NCI-H345 treated with DMSO at 0.1 percent for 48 hours (cell line): Measurements from ENCODE around the gene LHFPL2.

Source experiments
- DNase-seq: peaks from one replicate; lab custom pipeline; 2025; ENCODE audit not compliant: unreplicated experiment; lab: John Stamatoyannopoulos, UW

LHFPL2 gene

DNA sequence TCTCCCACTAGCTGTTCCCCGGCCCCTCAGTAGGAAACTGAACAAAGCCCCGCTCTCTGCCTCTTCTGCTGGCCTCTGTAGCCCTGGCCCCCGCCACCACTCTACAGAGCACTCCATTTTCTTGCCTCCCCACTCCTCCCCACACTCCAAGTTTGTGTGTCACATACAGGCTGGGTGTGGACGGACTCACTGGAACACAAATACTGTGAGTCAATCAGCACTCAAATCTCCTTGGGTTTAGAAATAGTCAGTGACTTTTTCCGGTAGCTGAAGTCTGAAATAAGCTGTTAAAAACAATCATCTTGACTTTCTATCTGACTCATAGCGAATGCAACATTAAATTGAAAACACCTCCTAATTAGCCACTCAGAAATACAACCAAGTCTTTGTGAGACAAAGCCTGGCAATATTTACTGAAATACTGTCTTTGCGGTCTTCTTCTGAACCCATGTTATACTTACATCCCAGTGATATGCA is 122.5 kb downstream of the LHFPL2 start:
- DNase-seq, result no peak

DNA sequence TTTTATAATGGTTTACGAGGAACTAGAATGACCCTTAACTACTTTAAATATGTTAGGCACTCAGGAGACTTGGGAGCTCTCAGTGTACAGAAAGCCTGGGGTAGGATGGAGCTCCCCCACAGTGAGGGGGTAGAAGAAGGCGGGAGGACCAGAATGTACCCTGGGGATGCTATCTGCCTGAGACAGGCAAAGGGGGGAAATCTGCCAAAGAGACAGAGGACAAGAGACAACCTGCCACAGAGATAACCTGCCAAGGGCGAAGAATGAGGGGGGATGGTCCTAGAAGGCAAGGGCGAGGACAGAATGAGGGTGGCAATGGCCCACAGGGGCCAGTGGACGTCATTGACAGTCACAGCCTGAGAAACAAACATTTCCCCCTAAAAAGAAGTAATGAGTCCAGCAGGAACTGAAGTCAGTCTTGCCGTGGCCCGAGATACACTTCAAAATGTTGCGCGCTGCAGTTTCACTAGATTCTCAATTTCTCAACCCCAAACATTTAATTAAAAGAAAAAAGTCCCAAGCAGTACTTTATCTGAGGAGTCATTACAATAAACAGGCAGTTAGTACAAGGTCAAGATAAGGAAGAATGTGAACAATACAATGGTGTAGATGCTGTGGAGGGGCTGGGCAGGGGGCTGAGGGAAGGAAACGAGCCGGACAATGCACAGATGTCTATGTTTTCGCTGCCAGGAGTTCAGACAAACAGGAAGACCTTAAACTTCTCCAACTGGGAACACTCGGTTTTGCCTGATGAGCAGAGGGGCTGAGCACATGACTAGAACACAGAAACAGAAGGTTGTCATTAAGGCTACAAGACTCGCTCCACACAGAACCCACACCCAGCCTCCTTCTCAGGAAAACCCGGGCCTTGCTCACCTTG is 125.0 kb downstream of the LHFPL2 start:
- DNase-seq, result no peak

DNA sequence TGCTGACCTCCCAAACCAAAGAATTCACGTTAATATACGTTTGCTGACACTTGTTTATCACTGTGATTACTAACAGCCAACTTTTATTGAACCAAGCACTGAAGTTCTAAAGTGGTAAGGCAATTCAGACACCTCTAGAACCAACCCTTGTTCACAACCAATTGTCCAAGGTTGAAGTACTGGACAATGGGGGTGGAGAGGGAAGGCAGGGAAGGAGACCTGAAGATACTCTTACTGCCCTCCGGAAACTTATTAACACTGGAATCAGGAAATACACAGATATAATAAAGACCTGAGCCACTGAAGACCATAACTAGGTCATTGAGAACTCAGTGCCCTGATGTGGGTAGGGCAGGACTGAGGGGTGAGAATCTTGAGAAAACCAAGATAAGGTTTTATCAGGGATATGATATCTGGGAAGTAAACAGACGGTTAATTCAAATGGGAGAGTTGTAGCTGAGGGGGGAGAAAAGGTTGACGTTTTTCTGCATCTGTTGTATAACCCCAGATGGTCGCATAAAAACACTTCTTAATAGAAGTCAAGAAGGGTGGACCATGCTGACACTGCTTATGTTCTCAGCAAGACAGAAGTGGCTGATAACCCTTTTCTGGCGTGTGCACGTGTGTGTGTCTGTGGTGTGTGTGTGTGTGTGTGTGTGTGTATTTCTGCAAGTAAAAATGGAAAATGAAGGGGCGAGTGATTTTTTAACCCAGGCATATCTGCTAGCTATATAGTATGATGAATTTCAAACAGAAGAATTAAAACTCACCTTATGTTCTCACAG is 125.9 kb downstream of the LHFPL2 start:
- no peak for DNase-seq

DNA sequence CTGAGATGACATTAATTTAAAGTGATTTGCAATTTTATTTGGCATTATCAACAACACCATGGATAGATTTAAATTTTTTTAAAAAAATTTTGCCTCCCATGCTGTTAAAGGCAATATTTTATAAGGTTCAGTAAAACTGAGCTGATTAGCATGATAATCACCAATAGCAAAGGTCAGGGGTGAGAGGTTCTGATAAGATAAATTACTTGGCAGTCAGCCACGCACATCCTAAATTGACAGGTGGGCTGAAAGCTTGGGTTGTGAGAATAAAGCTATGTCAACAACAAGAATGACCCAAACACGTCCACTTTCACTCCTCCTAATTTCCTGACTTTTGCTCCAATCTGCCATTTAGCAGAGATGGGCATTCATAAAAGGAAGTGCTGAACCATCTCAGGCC is 127.1 kb downstream of the LHFPL2 start:
- no peak for DNase-seq

DNA sequence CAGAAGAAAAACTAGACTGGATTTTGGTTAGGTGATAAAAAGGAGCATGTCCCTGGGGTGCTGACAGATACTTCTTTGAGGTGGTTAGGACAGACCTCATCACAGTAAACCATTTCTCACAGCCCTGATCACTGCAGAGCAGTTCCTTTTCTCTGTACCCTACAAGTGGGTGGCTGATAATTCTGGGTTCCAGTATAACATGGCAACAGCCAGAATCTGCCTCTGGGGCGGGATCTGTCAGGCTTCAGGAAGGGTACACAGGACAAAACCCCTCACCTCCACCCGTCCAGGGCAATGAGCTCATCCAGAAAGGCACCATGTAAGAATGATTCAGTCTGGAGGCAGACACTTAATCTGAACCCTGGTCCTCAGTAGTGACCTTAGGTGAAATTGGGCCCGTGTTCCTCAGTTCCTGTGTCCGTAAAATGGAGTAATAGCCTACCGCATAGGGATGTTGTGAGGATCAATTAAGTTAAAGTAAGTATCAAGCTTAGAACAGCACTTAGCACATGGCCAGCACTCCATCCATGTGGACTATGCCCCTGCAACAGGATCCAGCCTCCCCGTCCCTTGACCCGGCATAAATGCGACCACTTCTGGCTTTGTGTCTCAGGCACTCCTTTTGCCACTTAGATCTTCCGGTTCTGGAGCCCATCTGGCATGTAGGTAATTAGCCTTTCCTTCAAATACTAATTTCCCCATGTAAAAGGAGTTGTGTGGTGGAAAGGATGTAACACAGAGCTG is 129.2 kb downstream of the LHFPL2 start:
- DNase-seq, result no peak

DNA sequence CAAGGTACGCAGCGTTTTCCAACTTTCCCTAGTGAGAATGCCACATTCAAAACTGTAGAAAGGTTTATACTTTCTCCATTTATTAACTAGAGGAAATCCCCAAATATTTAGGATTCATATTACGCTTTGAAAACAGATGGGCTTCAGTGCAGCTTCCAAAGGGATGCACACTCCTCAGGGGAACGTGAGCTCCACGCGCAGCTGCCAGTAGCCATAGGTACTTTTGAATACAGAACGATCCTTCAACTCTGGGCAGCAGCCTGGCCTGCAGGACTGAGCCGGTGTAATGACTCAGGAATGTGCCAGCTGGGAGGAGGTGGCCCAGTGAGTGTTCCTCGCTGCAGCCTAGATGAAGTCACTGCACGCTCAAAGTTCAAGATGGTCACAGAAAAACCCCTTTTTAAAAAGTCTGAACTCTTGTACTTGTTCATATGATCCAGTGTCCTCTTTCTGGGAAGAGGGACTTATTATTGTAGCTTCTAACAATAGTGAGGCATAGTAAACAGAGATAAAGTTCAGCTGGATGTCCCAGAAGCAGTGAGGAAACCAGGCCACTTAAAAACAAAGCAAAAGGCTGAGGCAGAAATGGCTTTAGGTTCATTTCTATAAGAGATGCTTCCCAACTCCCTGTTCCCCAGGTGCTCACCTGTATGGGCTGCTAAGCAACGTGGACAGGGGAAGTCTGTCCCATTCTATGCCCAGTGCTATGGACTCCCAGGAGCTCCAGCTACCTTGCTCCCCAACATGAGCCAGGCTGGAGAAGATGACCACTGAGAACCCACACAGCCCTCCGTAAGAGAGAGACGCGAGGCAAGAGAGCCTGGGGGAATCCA is 130.0 kb downstream of the LHFPL2 start:
- no peak for DNase-seq

DNA sequence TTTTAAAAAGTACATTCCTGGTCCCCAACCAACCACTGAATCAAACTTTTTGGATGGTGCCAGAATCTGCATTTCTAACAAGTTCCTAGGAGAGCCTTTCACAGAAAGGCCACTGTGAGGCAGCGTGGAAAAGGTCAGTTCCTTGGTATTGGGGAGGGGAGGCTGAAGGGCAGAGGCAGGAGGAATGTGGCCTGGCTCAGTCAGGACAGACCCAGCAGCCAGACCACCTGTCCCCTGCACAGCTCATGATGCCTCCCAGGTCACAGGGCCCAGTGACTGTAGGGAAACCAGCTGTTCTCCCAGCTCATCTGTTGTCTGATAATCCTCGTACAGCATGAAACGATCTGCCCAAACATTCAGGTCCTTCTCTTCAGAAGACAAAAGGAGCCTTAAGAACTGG is 132.9 kb downstream of the LHFPL2 start:
- DNase-seq, result no peak

DNA sequence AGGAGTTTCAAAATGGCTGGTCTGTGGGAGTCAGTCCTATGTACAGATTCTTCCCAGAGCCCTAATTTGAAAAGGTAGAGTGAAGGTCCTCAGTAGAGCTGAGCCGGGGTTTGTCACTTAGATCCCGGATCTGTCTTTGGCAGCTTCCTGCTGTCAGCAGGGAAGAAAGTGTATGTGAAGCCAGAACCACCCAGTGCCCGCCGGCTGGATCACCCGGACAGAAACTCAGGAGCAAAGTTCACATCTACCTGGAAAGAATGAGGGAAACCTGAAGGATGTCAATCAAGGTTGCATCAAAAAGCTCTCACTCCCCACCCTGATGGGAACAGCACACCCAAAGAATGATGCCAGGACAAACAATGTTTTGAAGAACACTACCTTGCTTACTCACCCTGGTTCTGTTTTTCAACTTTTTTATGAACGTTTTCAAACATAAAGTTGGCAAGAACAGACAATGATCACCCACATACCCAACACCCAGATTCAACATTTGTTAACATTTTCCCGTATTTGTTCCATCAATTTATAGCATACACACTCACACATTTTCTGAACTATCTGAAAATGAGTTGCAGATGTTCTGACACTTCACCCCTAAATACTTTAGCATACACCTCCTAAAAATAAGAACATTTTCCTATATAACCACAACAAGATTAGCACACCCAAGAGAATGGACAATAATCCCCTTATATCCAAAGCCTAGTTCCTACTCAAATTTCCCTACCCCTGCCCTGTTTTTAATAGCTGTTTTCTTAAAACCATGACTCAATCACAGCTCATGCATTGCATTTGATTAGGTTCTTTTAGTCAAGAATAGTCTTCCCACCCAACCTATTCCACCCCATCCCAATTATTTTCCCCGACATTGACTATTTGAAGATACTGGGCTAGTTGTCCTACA is 133.9 kb downstream of the LHFPL2 start:
- DNase-seq, result no peak

DNA sequence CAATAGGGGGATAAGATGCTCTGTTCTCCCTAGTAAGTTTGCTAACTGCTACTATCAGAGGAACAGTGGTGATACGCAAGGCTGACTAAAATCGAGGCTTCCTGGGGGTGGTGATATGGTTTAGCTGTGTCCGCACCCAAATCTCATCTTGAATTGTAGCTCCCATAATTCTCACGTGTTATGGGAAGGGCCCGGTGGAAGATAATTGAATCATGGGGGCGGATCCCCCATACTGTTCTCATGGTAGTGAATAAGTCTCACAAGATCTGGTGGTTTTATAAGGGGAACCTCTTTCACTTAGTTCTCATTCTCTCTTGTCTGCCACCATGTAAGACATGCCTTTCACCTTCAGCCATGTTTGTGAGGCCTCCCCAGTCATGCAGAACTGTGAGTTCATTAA is 135.1 kb downstream of the LHFPL2 start:
- no peak for DNase-seq

DNA sequence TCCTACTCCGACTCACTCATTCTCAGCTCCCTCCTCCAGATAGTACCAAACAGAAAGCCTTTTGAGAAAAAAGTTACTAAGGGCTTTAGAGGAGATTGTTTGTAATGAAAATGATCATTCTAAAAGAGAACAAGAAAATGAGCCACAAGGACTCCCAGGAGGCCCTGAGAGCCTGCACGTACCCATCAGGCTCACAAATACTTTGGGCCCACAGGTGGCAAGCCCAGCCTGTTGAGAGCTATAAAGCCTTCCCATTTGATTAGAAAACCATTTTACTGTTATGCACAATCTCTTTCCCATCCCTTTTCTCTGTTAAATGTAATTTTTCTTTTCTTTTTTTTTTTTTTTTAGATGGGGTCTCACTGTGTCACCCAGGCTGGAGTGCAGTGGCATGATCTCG is 136.1 kb downstream of the LHFPL2 start:
- DNase-seq, result no peak

DNA sequence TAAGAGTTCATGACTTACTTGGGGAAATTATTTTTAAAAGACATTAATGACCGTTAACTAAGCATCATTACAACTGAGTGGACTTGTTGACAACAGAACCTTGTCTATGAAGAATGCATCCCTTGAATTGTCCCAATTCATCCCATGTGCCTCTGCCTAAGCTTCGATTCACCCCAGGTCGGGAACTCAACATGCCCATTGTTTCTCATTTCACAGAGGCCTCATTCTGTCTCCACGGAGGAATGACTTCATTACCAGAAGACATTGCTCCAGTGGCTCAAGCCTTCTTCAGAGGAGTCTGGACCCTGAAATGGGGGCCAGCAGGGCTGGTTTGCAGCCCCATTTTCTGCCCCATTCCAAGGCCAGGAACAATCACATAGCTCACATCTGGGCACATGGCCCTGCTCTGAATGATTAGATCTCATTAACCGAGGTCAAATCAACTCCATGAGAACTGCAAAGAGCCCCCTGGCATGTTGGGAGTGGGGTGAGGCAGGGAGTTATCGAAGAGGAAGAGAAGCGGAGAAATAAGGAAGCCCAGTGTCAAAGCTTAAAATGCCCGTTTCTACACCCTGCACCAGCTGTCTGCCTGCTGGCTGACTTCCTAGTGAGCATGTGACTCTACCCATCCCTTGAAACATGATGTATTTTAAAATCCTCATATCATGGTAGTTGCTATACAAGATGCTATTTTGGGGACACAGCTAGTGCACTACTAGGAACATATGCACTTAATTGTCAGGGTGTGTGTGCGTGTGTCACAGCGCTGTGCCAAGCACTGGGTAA is 137.3 kb downstream of the LHFPL2 start:
- no peak for DNase-seq

DNA sequence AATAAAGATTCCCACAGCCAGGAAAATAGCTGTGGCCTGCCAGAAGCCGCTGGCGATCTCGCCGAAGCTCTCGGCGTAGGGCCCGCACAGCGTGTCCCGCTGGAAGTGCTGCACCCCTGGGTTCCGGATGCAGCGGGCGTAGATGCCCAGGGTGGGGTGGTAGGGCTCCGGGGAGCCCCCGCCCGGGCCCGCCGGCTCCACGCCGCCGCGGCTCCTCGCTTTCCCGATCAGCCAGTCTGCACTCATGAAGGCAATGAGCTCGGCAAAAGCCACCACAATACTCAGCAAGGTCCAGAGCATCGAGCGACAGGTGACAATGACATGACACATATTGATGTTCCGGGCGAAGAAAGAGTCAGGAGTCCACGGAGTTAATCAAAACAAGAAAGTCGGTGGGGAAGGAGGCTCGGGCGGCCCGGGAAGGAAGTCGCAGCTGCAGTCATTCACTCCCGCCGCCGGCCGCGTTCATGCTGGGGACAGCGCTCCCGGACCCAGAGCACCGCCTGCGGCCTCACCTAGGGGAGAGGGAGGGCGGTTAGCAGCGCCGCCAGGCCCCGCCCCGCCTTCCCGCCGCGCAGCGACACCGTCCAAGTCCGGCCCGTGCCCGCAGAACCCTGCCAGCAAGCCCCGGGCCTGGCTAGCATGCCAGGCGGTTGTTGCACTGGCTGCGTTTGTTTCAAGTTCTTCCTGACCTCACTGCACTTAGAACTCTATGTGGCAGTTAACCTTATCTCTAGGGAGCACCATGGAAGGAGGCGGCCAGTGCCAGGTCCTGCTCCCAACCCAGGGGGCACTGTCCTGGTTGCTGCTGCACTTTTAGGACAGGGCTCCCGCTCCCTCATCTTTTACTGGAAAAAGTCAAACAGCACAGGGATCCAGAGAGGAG is 138.4 kb downstream of the LHFPL2 start:
- DNase-seq, result no peak

DNA sequence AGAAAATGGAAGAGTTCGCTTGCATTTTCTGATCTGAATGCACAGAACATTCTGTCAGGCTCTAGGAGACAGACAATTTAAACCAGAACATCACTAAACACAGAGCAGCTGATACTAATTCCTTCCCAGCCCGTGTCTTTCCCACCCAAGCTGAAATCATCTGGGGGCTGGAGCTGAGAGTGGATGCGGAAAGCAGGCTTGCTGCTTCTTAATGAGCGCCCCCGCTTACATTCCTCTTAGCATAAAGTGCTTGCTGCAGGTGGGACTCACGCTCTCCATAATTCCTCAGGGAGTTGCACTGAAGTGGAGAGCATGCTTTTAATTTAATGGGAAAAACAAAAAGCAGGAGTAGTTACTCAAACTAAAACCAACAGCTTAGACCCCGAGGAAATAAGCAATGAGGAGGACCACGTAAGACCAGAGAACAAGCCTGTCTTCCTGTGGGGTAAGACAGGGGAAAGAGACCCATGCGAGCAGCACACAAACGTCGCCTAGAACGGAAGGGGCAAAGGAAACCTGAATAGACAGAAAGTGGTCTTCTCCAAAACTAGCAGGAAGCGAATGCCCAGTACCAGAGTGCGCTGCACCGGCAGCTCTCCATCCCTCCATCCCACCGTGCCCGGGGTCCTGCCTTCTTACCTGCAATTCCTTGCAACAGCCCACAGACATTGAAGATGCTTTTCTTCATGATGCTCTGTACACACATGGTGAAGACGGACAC is 139.3 kb downstream of the LHFPL2 start:
- DNase-seq, result no peak

DNA sequence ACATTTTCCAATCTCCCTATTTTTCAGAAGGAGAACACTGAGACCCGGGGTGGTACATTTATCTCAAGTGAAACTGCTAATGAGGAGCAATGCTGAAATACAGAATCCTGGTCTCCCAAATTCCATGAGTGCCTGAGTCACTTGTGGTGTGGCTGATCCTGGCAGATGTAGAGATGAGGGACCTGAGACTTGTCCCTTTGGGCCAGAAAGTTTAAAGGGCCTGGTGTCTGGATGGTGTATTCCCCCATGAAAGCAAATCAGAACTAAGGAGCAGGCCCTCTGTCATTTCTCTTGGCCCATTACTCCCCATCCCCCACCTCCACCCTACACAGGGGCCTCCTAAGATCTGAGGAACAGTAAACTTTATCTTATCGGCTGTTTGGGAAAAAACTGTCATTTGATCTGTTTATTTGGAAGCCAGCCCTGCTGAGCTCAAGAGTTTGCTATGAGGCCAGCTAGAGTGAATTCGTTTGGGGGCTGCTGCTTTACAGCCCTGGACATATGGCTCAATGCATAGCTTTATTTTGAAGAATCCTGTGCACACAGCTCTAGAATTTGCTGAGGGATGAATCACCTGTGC is 140.3 kb downstream of the LHFPL2 start:
- DNase-seq, result no peak

DNA sequence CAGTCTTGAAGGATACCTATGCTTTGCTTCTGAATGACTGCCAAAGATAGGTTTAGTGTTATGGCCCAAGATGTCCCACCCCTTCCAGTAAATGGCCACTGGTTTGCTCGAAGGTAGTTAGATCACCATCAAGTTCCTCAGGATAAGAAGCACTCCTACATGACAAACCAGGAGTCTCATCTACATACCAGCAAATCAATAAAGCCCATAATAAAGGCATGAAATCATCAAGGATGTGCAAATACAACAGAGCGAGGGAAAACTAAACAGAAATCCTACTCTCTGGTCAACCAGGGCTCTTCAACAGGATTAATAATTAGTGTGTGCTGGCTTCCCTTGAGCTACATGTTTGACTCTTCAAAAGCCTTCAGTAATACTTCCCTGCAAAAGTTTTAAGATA is 141.0 kb downstream of the LHFPL2 start:
- no peak for DNase-seq

DNA sequence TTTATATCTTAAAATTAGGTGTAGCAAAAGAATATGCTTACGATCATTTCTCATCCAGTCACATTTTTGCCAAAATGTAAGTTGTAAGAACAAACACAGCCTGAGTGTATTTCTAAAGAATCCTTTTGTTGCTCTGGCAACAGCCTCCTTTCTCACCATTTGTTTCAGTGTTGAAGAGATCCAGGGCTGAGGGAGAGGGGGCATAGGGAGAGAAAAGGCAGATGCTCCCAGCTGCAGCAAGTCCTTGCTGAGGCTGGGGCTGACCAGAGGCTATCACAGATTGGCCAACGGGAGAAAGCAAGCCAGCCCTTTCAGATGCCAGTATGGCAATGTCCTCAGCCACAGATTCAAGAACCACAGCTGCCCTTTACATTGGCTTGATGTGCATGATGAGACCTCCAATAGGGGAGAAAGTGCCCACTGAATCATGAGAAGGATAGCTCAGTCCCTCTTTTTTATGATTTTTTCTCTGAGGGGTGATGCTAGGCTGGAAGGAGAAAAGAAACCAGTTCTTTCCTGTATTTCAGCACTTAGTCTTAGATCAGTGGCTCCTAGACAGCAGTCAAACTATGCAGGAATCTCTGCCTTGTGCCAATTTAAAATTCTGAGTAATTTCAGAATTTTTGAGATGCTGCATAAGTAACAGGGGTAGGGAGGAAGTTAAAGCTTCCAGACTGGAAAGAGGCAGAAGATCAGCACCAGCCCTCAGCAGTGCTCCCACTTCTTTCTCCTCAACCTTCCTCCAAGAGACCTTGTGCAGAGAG is 142.1 kb downstream of the LHFPL2 start:
- DNase-seq, result no peak
